Measurements from ENCODE around the gene KRT80. TPM values are rescaled to one million over a fixed set of nuclear protein-coding genes. Genes with fewer than 3 reads are reported as not detected.

KRT80 gene
- total RNA-seq, 1 donor from 2014 or later = 10.7 TPM

GRCh38 chr12:52216807-52217206 lies 25.0 kb upstream of the KRT80 start:
- Mint-ChIP-seq H3K4me3 (ENCODE audit: unreplicated experiment) (no peak overlapping the region), H3K27me3 (ENCODE audit: low read depth) (no peaks in the 10 kb centered on the region), H3K9me3 (ENCODE audit: low read depth) (no peaks in the 10 kb centered on the region), H3K4me1 (ENCODE audit: low read depth) (peaks cover 48% of the 10 kb centered on the region), H3K27ac (ENCODE audit: unreplicated experiment) (no peak overlapping the region), H3K36me3 (ENCODE audit: low read depth) (no peaks in the 10 kb centered on the region)
- TF ChIP-seq, protein P1, sequence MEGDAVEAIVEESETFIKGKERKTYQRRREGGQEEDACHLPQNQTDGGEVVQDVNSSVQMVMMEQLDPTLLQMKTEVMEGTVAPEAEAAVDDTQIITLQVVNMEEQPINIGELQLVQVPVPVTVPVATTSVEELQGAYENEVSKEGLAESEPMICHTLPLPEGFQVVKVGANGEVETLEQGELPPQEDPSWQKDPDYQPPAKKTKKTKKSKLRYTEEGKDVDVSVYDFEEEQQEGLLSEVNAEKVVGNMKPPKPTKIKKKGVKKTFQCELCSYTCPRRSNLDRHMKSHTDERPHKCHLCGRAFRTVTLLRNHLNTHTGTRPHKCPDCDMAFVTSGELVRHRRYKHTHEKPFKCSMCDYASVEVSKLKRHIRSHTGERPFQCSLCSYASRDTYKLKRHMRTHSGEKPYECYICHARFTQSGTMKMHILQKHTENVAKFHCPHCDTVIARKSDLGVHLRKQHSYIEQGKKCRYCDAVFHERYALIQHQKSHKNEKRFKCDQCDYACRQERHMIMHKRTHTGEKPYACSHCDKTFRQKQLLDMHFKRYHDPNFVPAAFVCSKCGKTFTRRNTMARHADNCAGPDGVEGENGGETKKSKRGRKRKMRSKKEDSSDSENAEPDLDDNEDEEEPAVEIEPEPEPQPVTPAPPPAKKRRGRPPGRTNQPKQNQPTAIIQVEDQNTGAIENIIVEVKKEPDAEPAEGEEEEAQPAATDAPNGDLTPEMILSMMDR (IDR thresholded peaks at IDR 0.05) = peak; percentile 12
- DNase-seq (ENCODE audit: low spot score) = peak; percentile 32

DNA sequence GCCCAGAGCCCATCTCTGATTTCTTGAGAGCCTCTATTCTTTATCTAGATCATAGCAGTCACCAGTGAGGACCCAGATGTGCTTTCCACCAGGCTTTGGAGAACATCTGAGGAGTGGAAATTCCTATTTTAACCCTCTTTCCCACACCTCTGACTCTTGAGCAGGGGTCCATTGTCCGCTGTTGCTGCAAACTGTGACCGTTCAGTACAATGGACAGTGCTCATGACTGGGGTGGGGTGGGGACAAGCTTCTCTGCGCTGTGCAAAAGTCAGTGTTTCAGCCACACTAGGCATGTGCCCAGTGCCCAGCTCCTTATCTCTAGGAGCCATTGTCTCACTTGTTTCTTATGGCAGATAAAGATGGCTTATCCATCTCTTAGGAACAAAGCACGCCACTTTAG lies 24.3 kb upstream of the KRT80 start:
- TF ChIP-seq, protein P1 (IDR thresholded peaks at IDR 0.05) = no peak
- Mint-ChIP-seq H3K36me3 (ENCODE audit: low read depth) (no peaks in the 10 kb centered on the region), H3K9me3 (ENCODE audit: low read depth) (no peaks in the 10 kb centered on the region), H3K27me3 (ENCODE audit: low read depth) (no peaks in the 10 kb centered on the region), H3K4me1 (ENCODE audit: low read depth) (peaks cover 48% of the 10 kb centered on the region), H3K4me3 (ENCODE audit: unreplicated experiment) (no peak overlapping the region), H3K27ac (ENCODE audit: unreplicated experiment) (no peak overlapping the region)
- DNase-seq (ENCODE audit: low spot score) = peak; percentile 30

DNA sequence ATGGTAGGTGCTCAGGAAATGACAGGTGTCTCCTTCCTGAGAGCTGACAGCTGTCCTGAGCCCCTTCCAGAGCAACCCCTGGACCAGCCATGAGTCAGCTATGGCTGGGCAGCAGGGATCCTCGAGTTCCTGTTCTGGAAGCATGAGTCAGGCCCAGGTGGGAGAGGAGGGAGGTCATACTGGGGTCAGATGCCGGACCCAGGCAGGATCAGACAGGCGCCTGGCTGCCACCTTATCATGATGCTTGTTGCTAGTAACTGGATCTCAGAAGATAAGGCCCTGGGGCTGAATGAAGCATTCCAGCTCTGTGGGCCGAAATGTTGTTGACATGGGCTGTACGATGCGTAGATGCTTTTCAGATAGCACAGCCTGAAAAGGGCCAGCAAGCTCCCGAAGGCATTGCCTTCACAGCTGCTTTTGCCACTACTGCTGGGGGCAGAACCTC lies 23.8 kb upstream of the KRT80 start:
- peak; percentile 57 for DNase-seq (ENCODE audit: low spot score)
- H3K4me3 Mint-ChIP-seq (ENCODE audit: unreplicated experiment) = no peak overlapping the region
- H3K27ac Mint-ChIP-seq (ENCODE audit: unreplicated experiment) = no peak overlapping the region
- peaks cover 49% of the 10 kb centered on the region for H3K4me1 Mint-ChIP-seq (ENCODE audit: low read depth)
- H3K36me3 Mint-ChIP-seq (ENCODE audit: low read depth) = no peaks in the 10 kb centered on the region
- no peaks in the 10 kb centered on the region for H3K27me3 Mint-ChIP-seq (ENCODE audit: low read depth)
- TF ChIP-seq, protein P1 (IDR thresholded peaks at IDR 0.05) = no peak
- no peaks in the 10 kb centered on the region for H3K9me3 Mint-ChIP-seq (ENCODE audit: low read depth)

- Mint-ChIP-seq H3K4me1 (ENCODE audit: low read depth) (peaks cover 43% of the 10 kb centered on the region), H3K27ac (ENCODE audit: unreplicated experiment) (no peak overlapping the region)
Measured at GRCh38 chr12:52214421-52214802, 22.6 kb upstream of the KRT80 start.

DNA sequence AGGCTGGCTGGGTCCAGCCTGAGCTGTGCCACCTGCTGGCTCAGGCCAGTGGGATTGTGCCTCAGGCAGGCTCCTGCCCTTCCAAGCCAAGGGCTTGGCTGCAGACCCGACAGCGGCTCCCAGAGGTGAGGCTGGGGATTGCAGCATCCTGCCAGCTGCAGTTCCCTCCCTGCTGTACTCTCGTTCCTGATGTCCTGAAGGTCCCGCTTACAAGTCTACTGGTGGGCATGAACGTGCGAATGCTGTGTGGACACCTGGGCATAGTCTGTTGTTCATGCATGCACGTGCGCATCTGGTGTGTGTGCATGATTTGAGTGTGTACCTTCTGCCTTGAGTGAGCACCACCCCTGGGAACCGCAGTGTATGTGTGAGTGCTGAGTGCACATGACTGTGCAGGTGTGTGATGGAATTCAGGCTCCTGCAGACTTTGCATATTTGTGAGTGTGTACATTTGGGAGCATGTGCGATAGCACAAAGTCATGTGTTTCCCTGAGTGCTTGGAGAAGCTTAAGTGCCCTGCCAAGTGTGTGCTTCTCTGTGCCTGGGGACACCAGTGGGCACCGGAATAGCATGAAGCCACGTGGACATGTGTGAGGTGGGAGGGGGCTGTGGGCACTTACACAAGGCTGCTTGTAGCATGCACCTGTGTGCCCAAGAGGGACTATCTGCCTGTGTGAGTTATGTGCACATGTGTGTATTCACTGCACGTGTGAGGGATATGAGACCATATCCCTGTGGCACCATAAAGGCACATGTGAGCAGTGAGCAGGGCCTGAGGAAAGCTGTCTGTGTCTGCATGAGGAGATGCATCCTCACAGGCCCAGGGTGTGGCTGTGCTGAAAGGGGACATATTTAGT lies 22.0 kb upstream of the KRT80 start:
- H3K36me3 Mint-ChIP-seq (ENCODE audit: low read depth) = no peaks in the 10 kb centered on the region
- peak; percentile 92 for DNase-seq (ENCODE audit: low spot score)
- H3K27me3 Mint-ChIP-seq (ENCODE audit: low read depth) = no peaks in the 10 kb centered on the region
- no peak overlapping the region for H3K4me3 Mint-ChIP-seq (ENCODE audit: unreplicated experiment)
- TF ChIP-seq, protein P1 (IDR thresholded peaks at IDR 0.05) = peak; percentile 96
- no peaks in the 10 kb centered on the region for H3K9me3 Mint-ChIP-seq (ENCODE audit: low read depth)
- H3K4me1 Mint-ChIP-seq (ENCODE audit: low read depth) = peaks cover 43% of the 10 kb centered on the region
- no peak overlapping the region for H3K27ac Mint-ChIP-seq (ENCODE audit: unreplicated experiment)

More at GRCh38 chr12:52214421-52214802, 22.6 kb upstream of the KRT80 start:
- DNase-seq (ENCODE audit: low spot score) = peak; percentile 77
- no peaks in the 10 kb centered on the region for H3K36me3 Mint-ChIP-seq (ENCODE audit: low read depth)
- TF ChIP-seq, protein P1 (IDR thresholded peaks at IDR 0.05) = no peak
- no peaks in the 10 kb centered on the region for H3K9me3 Mint-ChIP-seq (ENCODE audit: low read depth)
- H3K27me3 Mint-ChIP-seq (ENCODE audit: low read depth) = no peaks in the 10 kb centered on the region
- no peak overlapping the region for H3K4me3 Mint-ChIP-seq (ENCODE audit: unreplicated experiment)
